ENCODE data around the gene FAM81A. TPM values are rescaled to one million over a fixed set of nuclear protein-coding genes. Genes with fewer than 3 reads are reported as not detected.

The FAM81A gene
- polyA plus RNA-seq, 1 donor (not counting 4 experiments of a cell fraction or from before 2014, with no cell fraction given), result 0.84 TPM

DNA sequence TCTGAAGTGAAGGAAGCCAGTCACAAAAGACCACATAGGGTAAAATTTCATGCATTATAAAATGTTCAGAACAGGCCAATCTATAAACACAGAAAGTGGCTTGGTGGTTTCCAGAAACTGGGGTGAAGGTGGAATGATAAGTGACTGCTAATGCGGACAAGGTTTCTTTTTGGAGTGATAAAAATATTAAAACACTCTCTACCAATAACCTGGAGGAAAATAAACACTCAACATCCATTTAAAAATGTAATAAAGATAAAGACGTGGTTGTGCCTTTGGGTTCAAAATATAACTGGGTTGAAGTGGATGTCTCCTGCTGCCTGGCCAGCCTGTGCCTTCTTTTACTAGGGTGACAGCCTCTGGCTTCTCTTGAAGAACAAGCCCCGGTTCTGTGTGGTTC, 102.7 kb downstream of the FAM81A start:
- dilution Hi-C loops (cut with MboI; ENCODE audit: extremely low pct_ligation_motif_present, low sequenced_read_pairs), result no loop called here
- Histone ChIP-seq H3K79me2 (ENCODE audit: control insufficient read depth, insufficient read depth, low read length) (no peaks in the 10 kb centered on the region), H3K27me3 (ENCODE audit: control insufficient read depth, extremely low read depth, insufficient read depth, low read length) (no peaks in the 10 kb centered on the region), H4K20me1 (ENCODE audit: control insufficient read depth, extremely low read depth, insufficient read depth, low read length) (no peaks in the 10 kb centered on the region), H3K4me3 (ENCODE audit: control insufficient read depth in 2 of 3, extremely low read depth in 1 of 3, insufficient read depth in 2 of 3, low read depth in 1 of 3, low read length in 3 of 3) (no peak overlapping the region), H3K9me3 (ENCODE audit: control insufficient read depth, low read depth, low read length) (no peaks in the 10 kb centered on the region), H2AFZ (ENCODE audit: control insufficient read depth, low read length) (no peak overlapping the region), H3K9ac (ENCODE audit: control insufficient read depth, extremely low read depth, insufficient read depth, low read length) (no peak overlapping the region), H3K4me1 (ENCODE audit: control insufficient read depth, extremely low read depth, insufficient read depth, low read length) (no peaks in the 10 kb centered on the region), H3K36me3 (ENCODE audit: control insufficient read depth in 2 of 2, extremely low read depth in 1 of 2, insufficient read depth in 2 of 2, low read length in 2 of 2) (no peaks in the 10 kb centered on the region), H3K9me1 (ENCODE audit: control insufficient read depth, extremely low read depth, insufficient read depth, low read length) (no peaks in the 10 kb centered on the region), H3K27ac (ENCODE audit: control insufficient read depth, insufficient read depth, low read length) (no peak overlapping the region), H3K4me2 (ENCODE audit: control insufficient read depth, extremely low read depth, insufficient read depth, low read depth, low read length) (no peak overlapping the region)
- DNase-seq (ENCODE audit: low read depth, low spot score) (no peak), FAIRE-seq (no peak)
- TF ChIP-seq, protein P1, sequence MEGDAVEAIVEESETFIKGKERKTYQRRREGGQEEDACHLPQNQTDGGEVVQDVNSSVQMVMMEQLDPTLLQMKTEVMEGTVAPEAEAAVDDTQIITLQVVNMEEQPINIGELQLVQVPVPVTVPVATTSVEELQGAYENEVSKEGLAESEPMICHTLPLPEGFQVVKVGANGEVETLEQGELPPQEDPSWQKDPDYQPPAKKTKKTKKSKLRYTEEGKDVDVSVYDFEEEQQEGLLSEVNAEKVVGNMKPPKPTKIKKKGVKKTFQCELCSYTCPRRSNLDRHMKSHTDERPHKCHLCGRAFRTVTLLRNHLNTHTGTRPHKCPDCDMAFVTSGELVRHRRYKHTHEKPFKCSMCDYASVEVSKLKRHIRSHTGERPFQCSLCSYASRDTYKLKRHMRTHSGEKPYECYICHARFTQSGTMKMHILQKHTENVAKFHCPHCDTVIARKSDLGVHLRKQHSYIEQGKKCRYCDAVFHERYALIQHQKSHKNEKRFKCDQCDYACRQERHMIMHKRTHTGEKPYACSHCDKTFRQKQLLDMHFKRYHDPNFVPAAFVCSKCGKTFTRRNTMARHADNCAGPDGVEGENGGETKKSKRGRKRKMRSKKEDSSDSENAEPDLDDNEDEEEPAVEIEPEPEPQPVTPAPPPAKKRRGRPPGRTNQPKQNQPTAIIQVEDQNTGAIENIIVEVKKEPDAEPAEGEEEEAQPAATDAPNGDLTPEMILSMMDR (optimal IDR thresholded peaks at IDR 0.05 in 1 of 3, IDR thresholded peaks at IDR 0.05 in 1 of 3, conservative IDR thresholded peaks at IDR 0.05 in 1 of 3; ENCODE audit: extremely low read depth in 1 of 3, insufficient read depth in 2 of 3, low read length in 3 of 3), result no peak
- TF ChIP-seq EZH2 (IDR thresholded peaks at IDR 0.05; ENCODE audit: low read length), result no peak

DNA sequence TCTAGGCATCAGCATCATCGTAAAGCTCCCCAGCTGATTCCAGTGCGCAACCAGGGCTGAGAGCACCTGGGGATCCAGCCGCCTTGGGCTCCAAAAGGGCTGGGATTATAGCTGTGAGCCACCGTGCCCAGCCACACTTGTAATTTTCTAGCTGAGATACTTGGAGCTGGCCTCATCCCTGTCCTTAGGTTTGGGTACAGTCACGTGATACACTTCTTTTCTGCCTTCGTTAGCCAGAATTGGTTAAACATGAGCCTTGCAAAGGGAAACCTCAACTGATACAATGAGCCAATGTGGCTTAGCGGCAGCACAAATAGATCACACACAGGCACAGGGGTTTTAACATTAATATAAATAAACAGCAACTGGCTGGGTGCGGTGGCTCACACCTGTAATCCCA, 103.8 kb downstream of the FAM81A start:
- no peak for FAIRE-seq

More for the DNA sequence above, 103.8 kb downstream of the FAM81A start:
- no peak overlapping the region for H3K9ac ChIP-seq (ENCODE audit: control insufficient read depth, extremely low read depth, insufficient read depth, low read length)
- H3K27ac ChIP-seq (ENCODE audit: control insufficient read depth, insufficient read depth, low read length), result no peak overlapping the region
- no peak overlapping the region for H2AFZ ChIP-seq (ENCODE audit: control insufficient read depth, low read length)
- H3K27me3 ChIP-seq (ENCODE audit: control insufficient read depth, extremely low read depth, insufficient read depth, low read length), result no peaks in the 10 kb centered on the region
- H4K20me1 ChIP-seq (ENCODE audit: control insufficient read depth, extremely low read depth, insufficient read depth, low read length), result no peaks in the 10 kb centered on the region
- H3K4me2 ChIP-seq (ENCODE audit: control insufficient read depth, extremely low read depth, insufficient read depth, low read depth, low read length), result no peak overlapping the region
- H3K9me1 ChIP-seq (ENCODE audit: control insufficient read depth, extremely low read depth, insufficient read depth, low read length), result no peaks in the 10 kb centered on the region
- no peak overlapping the region for H3K4me3 ChIP-seq (ENCODE audit: control insufficient read depth in 2 of 3, extremely low read depth in 1 of 3, insufficient read depth in 2 of 3, low read depth in 1 of 3, low read length in 3 of 3)
- TF ChIP-seq EZH2 (IDR thresholded peaks at IDR 0.05; ENCODE audit: low read length), result no peak
- TF ChIP-seq, protein P1 (optimal IDR thresholded peaks at IDR 0.05 in 1 of 3, IDR thresholded peaks at IDR 0.05 in 1 of 3, conservative IDR thresholded peaks at IDR 0.05 in 1 of 3; ENCODE audit: extremely low read depth in 1 of 3, insufficient read depth in 2 of 3, low read length in 3 of 3), result no peak
- no peaks in the 10 kb centered on the region for H3K79me2 ChIP-seq (ENCODE audit: control insufficient read depth, insufficient read depth, low read length)
- dilution Hi-C loops (cut with MboI; ENCODE audit: extremely low pct_ligation_motif_present, low sequenced_read_pairs), result no loop called here
- no peak for DNase-seq (ENCODE audit: low read depth, low spot score)
- no peaks in the 10 kb centered on the region for H3K4me1 ChIP-seq (ENCODE audit: control insufficient read depth, extremely low read depth, insufficient read depth, low read length)
- H3K36me3 ChIP-seq (ENCODE audit: control insufficient read depth in 2 of 2, extremely low read depth in 1 of 2, insufficient read depth in 2 of 2, low read length in 2 of 2), result no peaks in the 10 kb centered on the region
- no peaks in the 10 kb centered on the region for H3K9me3 ChIP-seq (ENCODE audit: control insufficient read depth, low read depth, low read length)
